HG03442 (cell line): ENCODE results near the gene ACER3.
"Not testable (repeated sequence)": the region's sequence is repeated elsewhere in the genome, so short reads cannot be mapped to it uniquely, and the experiment has no call there.

Experiments
- ATAC-seq: cut with Tn5 transposase; IDR thresholded peaks from one replicate; pipeline ENCODE4 v1.9.1; 2021; ENCODE audit warnings: mild to moderate bottlenecking, moderate library complexity; ENCODE audit not compliant: unreplicated experiment

Gene ACER3

DNA sequence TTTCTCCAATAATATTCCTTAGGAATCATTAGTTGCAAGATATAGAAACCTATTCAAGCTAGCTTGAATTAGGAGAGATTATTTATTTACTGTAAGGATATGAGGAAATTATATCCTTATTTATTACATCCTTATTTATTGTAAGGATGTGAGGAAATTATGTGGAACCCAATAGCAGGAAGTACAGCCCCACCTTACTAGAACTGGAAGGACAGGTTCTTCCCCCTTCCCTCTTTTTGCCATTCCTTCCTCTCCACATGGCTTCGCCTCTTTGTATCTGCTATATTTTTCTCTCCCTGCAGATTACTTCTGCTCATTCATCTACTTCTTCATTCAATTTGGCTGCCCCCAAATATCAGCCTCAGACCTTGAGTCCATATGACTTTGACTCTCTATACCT lies 124.0 kb downstream of the ACER3 start:
- no peak for ATAC-seq

GRCh38 chr11:76987203-76987602 lies 126.5 kb downstream of the ACER3 start:
- ATAC-seq, result no peak

GRCh38 chr11:76990628-76991027 lies 129.9 kb downstream of the ACER3 start:
- ATAC-seq, result no peak

GRCh38 chr11:76995081-76995576 lies 134.4 kb downstream of the ACER3 start:
- ATAC-seq, result no peak

GRCh38 chr11:76997512-76997911 lies 136.8 kb downstream of the ACER3 start:
- ATAC-seq, result no peak

GRCh38 chr11:76999597-76999996 lies 138.9 kb downstream of the ACER3 start:
- ATAC-seq, result no peak

DNA sequence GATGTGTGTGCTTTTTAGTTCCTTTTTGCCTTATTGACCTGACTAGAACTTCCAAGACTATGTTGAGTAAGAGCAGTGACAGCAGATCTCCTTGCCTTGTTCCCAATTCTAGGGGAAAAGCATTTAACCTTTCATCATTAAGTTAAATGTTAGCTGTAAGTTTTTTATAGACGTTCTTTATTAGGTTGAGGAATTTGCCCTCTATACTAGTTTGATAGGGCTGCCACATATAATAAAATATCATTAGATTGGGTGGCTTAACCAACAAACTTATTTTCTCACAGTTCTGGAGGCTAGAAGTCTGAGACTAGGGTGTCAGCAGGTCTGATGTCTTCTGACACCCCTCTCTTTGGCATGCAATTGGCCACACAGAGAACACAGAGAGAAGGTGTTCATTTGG lies 140.9 kb downstream of the ACER3 start:
- no peak for ATAC-seq

DNA sequence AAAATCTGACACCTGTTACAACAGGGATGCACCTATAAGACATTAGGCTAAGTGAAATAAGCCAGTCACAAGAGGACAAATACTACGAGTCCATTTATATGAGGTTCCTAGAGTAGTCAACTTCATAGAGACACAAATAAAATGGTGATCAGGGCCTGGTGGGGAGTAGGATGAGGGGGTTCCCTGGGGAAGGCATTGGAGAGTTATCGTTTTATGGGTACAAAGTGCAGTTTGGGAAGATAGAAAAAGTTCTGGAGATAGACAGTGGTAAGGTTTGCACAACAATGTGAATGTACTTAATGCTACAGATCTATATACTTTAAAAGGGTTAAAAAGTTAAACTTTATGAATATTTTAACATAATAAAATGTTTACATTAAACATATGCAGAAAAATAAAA lies 142.1 kb downstream of the ACER3 start:
- no peak for ATAC-seq

GRCh38 chr11:77003963-77004362 lies 143.2 kb downstream of the ACER3 start:
- ATAC-seq, result no peak

- no peak for ATAC-seq
Measured at GRCh38 chr11:77009533-77010160, 148.9 kb downstream of the ACER3 start.

DNA sequence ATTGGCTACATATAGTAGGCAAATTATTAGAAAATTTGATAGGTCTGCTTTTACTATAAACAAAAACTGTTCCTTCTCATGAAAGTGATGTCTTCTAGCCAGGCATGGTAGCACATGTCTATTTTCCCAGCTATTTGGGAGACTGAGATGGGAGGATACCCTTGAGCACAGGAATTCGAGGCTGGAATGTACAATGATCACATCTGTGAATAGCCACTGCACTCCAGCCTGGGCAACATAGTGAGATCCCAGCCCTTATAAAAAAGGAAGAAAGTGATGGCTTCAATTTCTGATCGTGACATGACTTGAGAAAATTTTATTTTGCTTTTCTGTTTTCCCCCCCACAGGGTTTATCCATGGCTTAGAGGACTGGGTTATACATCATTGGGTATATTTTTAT lies 154.0 kb downstream of the ACER3 start:
- ATAC-seq, result no peak

- not testable (repeated sequence) for ATAC-seq
Measured at GRCh38 chr11:77018396-77018924, 157.7 kb downstream of the ACER3 start.

DNA sequence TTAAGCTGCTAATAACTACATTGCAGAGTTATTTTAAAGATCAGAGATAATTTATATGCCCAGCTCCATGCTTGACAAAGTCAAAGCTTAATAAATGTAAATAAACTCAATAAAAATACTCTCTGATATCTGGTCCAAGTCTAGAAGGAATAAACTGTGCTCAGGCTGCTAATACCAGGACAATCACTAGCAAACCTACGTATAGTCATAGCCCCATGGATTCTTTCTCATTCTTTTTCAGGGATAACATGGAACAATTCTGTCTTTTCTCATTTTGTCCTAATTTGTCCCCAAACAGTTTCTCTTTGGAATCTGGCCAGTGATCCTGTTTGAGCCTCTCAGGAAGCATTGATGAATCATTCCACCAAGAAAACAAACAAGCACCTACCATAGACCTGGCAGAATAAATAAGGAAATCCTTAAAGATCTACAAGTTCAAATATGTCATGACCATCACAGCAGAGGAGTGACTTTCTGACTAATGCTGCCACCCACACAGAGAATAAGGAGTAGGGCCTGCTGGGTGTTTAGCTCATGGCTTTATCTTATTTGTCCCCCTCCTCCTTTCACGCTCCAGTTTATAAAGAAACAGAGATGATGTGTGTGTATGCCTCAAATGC lies 159.4 kb downstream of the ACER3 start:
- ATAC-seq, result no peak

GRCh38 chr11:77020734-77021133 lies 160.0 kb downstream of the ACER3 start:
- no peak for ATAC-seq

- ATAC-seq, result no peak
Measured at GRCh38 chr11:77024745-77025144, 164.0 kb downstream of the ACER3 start.

DNA sequence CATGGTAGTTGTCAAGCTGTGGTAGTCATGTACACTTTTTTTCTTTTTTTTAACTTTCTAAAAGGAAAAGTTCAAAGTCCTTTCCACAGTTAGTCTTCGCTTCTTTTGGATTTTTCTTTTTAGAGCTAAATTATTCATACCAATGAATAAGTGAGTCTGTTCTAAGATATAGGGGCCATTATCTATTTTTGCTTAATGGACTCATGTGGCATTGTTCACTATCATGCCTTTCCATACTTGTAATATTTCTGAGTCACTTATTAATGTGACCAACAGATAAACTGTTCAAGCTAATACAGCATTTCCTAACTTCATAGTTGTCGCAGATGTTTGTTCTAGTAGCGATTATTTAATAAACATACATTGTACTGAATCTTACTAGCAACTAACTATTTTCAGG lies 165.5 kb downstream of the ACER3 start:
- no peak for ATAC-seq

GRCh38 chr11:77026743-77027142 lies 166.0 kb downstream of the ACER3 start:
- ATAC-seq, result no peak

GRCh38 chr11:77027275-77027674 lies 166.6 kb downstream of the ACER3 start:
- no peak for ATAC-seq

DNA sequence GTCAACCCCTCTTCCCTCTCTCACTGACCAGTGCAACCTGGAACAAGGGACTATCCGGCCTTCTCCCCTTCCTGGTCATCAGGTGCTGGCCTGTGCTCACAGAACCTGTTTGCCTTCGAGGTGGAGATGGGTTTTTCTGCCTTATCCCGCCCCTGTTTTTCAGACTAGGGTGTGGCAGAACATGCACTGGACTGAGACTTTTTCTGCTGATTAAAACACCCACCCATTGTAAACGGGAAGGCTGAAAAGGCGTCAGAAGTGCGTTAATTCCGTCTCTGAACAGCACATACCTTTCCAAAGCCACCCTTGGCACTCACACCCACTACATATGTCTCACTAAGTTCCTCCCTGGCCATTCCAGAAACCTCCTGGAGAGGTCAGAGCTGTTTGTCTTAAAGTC lies 169.1 kb downstream of the ACER3 start:
- ATAC-seq, result no peak

DNA sequence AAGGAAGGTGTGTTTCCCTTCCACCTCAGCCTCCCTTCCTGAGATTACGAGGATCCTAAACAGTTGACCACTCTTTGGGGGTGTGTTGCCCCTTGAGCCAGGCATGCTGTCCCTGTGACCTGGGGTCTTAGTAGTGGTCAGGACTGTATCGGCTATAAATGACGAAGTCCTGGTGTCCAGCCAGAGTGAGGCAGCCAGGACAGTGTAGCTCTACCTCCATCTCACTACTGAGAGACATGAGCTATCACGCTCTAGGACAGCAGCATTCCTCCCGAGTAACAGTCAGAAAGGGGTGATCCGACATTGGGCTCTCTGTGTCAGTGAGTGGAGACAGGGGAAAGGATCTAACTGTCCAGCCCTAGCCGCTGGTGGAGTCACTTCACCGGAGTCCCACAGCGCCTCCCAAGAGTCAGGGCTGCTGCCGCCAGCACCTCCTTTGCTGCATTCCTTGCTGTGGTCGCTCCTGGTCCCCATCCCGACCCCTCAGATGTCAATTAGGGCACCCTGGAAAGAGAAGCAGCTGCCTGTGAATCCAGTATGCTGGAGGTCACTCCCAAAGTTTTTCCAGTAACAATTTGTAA lies 170.2 kb downstream of the ACER3 start:
- ATAC-seq, result no peak

DNA sequence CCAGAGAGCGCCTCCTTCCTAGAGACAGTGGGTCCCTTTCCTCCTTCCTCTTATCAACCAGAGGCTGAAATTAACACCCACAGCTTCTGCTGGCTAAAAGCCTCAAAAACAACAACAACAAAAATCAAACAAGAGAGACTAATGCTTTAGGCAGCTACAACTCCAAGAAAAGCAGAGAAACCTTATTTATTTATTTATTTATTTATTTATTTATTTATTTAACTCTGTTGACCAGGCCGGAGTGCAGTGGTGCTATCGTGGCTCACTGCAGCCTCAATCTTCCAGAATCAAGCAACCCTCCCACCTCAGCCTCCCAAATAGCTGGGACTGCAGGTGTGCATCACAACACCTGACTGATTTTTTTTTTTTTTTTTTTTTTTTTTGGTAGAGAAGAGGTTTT lies 170.9 kb downstream of the ACER3 start:
- ATAC-seq, result no peak

DNA sequence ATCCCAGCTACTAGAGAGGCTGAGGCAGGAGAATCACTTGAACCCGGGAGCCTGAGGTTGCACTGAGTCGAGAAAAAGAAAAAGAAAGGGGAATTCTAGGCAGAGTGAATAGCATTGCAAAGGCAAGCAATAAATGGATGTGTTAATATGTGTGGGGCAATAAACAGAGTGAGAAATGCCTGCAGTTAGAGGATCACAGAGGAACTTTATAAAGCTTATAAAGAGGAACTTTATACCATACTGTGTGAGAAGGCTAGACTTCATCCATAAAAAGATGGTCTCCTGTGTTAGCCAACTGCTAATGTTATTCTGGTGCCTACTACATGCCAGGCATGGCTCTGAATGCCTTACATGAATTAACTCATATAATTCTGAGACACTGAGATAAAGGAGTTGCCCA lies 174.3 kb downstream of the ACER3 start:
- no peak for ATAC-seq
